Right lobe of liver (tissue), 4 donors: ENCODE results near the gene IFT88.

Experiments
- CTCF ChIP-seq, 4 donors: fragments of 200-600 bp in 3 of 4; fragments of 450-650 bp in 1 of 4; IDR thresholded peaks; one replicate each; pipeline versions ENCODE4 v1.5.1 to v1.8.0; 2016 to 2022; ENCODE audit warnings: antibody characterized with exemption in 4 of 4, mild to moderate bottlenecking in 2 of 4
- POLR2A ChIP-seq: fragments of 450-650 bp; IDR thresholded peaks from one replicate; pipeline ENCODE4 v1.6.1; 2017; ENCODE audit warnings: antibody characterized with exemption, mild to moderate bottlenecking
- donor health status: DM: no; HTN: no; CAD: no.
- donor health status: DM: no; HTN: no; CAD: no.
- donor health status: DM: no; HTN: yes; CAD: no.

GRCh38 chr13:20609145-20609544, 42.2 kb downstream of the IFT88 start:
- no peak for TF ChIP-seq CTCF (IDR thresholded peaks at IDR 0.05)
- TF ChIP-seq POLR2A, result no peak
